H1 (cell line): Measurements from ENCODE around the gene SGSM1. TPM values are rescaled to one million over a fixed set of nuclear protein-coding genes. Genes with fewer than 3 reads are reported as not detected.

ENCODE experiments used
- CREB1 ChIP-seq: IDR thresholded peaks from 2 replicates; pipeline ENCODE4 v1.6.1; 2012; ENCODE audit warnings: inconsistent platforms
- EP300 ChIP-seq, 2 experiments: IDR thresholded peaks; 1 replicate in 1 of 2; 2 replicates in 1 of 2; pipeline ENCODE4 v1.6.1; 2011 to 2012; ENCODE audit warnings: low read depth in 2 of 2, low read length in 2 of 2, mild to moderate bottlenecking in 2 of 2, borderline replicate concordance in 1 of 2, inconsistent platforms in 1 of 2, moderate library complexity in 1 of 2
- MAFK ChIP-seq: IDR thresholded peaks from 2 replicates; pipeline ENCODE4 v1.6.1; 2012; ENCODE audit warnings: low read depth, mild to moderate bottlenecking, improper control_type of control experiment, low read length
- NRF1 ChIP-seq: IDR thresholded peaks from 2 replicates; pipeline ENCODE4 v1.6.1; 2011; ENCODE audit warnings: mild to moderate bottlenecking, low read depth, low read length, improper control_type of control experiment
- POLR2A ChIP-seq, 2 experiments: IDR thresholded peaks; 1 replicate in 1 of 2; 2 replicates in 1 of 2; pipeline ENCODE4 v1.6.1; 2011; ENCODE audit warnings: low read depth in 2 of 2, low read length in 2 of 2, mild to moderate bottlenecking in 2 of 2; ENCODE audit errors: control extremely low read depth in 1 of 2
- RFX5 ChIP-seq: IDR thresholded peaks from 2 replicates; pipeline ENCODE4 v1.6.1; 2011; ENCODE audit warnings: low read depth, low read length, improper control_type of control experiment, borderline replicate concordance
- SAP30 ChIP-seq: fragments of 300-600 bp; sonication (generic); IDR thresholded peaks from 2 replicates; pipeline ENCODE4 v1.7.1; 2012; ENCODE audit warnings: low read length, moderate library complexity, mild to moderate bottlenecking, inconsistent platforms; ENCODE audit not compliant: insufficient read depth, insufficient replicate concordance
- polyA plus RNA-seq, 7 experiments: library from polyadenylated mRNA; depleted of rRNA in 3 of 7; stranded (reverse) in 5 of 7; unstranded in 2 of 7; fragments of >200 nt in 5 of 7; fragments of 200-250 nt in 2 of 7; gene quantifications; 1 replicate in 5 of 7; 2 replicates in 1 of 7; 4 replicates in 1 of 7; pipeline versions ENCODE4 v1.2.1 to v1.2.3, GENCODE V29; 2011 to 2013; ENCODE audit warnings: missing spikeins in 2 of 7, mixed read lengths in 2 of 7
- total RNA-seq: library from RNA; stranded (reverse); fragmentation: NEBNext Ultra II Directional; extraction: Animal tissue kit (Norgen Biotek cat#: 25700); gene quantifications from 2 replicates; pipeline ENCODE4 v1.2.1, GENCODE V29; 2021
- TF ChIP-seq, protein P1 (sequence below): fragments of 300-600 bp; sonication (generic); IDR thresholded peaks from 2 replicates; pipeline ENCODE4 v1.7.1; 2012; ENCODE audit warnings: low read length, moderate library complexity, mild to moderate bottlenecking, inconsistent platforms; ENCODE audit not compliant: insufficient replicate concordance
- TF ChIP-seq, protein P2 (sequence below): IDR thresholded peaks from 2 replicates; pipeline ENCODE4 v1.6.1; 2012; ENCODE audit warnings: low read length, inconsistent platforms

Gene SGSM1
- total and polyA plus RNA-seq, 2 of the 8 experiments (the other 6 are each of a cell fraction or from before 2014, with no cell fraction given), result 2.8 to 5.2 TPM

DNA sequence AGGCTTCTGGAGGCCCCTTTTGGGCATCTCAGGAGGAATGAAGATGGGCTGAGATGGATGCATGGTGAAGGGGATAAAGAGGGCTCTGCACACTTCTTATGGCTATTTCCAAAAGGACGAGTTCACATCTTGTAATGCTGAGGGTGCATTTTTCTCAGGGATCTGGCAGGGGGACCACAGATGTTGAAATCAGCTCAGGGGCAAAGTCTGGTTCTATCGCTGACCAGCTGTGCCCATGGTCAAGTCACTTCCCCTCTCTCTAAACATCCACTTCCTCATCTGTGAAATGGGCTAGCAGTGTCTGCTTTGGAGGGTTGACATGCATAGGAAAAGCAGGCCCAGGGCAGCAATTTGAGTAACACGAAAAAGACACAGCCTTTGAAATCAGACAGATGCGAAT lies 114.0 kb downstream of the SGSM1 start (continued):
- TF ChIP-seq, protein P1, sequence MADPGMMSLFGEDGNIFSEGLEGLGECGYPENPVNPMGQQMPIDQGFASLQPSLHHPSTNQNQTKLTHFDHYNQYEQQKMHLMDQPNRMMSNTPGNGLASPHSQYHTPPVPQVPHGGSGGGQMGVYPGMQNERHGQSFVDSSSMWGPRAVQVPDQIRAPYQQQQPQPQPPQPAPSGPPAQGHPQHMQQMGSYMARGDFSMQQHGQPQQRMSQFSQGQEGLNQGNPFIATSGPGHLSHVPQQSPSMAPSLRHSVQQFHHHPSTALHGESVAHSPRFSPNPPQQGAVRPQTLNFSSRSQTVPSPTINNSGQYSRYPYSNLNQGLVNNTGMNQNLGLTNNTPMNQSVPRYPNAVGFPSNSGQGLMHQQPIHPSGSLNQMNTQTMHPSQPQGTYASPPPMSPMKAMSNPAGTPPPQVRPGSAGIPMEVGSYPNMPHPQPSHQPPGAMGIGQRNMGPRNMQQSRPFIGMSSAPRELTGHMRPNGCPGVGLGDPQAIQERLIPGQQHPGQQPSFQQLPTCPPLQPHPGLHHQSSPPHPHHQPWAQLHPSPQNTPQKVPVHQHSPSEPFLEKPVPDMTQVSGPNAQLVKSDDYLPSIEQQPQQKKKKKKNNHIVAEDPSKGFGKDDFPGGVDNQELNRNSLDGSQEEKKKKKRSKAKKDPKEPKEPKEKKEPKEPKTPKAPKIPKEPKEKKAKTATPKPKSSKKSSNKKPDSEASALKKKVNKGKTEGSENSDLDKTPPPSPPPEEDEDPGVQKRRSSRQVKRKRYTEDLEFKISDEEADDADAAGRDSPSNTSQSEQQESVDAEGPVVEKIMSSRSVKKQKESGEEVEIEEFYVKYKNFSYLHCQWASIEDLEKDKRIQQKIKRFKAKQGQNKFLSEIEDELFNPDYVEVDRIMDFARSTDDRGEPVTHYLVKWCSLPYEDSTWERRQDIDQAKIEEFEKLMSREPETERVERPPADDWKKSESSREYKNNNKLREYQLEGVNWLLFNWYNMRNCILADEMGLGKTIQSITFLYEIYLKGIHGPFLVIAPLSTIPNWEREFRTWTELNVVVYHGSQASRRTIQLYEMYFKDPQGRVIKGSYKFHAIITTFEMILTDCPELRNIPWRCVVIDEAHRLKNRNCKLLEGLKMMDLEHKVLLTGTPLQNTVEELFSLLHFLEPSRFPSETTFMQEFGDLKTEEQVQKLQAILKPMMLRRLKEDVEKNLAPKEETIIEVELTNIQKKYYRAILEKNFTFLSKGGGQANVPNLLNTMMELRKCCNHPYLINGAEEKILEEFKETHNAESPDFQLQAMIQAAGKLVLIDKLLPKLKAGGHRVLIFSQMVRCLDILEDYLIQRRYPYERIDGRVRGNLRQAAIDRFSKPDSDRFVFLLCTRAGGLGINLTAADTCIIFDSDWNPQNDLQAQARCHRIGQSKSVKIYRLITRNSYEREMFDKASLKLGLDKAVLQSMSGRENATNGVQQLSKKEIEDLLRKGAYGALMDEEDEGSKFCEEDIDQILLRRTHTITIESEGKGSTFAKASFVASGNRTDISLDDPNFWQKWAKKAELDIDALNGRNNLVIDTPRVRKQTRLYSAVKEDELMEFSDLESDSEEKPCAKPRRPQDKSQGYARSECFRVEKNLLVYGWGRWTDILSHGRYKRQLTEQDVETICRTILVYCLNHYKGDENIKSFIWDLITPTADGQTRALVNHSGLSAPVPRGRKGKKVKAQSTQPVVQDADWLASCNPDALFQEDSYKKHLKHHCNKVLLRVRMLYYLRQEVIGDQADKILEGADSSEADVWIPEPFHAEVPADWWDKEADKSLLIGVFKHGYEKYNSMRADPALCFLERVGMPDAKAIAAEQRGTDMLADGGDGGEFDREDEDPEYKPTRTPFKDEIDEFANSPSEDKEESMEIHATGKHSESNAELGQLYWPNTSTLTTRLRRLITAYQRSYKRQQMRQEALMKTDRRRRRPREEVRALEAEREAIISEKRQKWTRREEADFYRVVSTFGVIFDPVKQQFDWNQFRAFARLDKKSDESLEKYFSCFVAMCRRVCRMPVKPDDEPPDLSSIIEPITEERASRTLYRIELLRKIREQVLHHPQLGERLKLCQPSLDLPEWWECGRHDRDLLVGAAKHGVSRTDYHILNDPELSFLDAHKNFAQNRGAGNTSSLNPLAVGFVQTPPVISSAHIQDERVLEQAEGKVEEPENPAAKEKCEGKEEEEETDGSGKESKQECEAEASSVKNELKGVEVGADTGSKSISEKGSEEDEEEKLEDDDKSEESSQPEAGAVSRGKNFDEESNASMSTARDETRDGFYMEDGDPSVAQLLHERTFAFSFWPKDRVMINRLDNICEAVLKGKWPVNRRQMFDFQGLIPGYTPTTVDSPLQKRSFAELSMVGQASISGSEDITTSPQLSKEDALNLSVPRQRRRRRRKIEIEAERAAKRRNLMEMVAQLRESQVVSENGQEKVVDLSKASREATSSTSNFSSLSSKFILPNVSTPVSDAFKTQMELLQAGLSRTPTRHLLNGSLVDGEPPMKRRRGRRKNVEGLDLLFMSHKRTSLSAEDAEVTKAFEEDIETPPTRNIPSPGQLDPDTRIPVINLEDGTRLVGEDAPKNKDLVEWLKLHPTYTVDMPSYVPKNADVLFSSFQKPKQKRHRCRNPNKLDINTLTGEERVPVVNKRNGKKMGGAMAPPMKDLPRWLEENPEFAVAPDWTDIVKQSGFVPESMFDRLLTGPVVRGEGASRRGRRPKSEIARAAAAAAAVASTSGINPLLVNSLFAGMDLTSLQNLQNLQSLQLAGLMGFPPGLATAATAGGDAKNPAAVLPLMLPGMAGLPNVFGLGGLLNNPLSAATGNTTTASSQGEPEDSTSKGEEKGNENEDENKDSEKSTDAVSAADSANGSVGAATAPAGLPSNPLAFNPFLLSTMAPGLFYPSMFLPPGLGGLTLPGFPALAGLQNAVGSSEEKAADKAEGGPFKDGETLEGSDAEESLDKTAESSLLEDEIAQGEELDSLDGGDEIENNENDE, result no peak
- TF ChIP-seq SAP30 (no peak), MAFK (no peak), POLR2A (IDR thresholded peaks at IDR 0.05; ENCODE audit: control extremely low read depth in 1 of 2, low read depth in 2 of 2, low read length in 2 of 2) (no peak), NRF1 (no peak), CREB1 (no peak), RFX5 (no peak), EP300 (IDR thresholded peaks at IDR 0.05; ENCODE audit: borderline replicate concordance in 1 of 2, low read depth in 2 of 2, low read length in 2 of 2) (no peak)
- TF ChIP-seq, protein P2, sequence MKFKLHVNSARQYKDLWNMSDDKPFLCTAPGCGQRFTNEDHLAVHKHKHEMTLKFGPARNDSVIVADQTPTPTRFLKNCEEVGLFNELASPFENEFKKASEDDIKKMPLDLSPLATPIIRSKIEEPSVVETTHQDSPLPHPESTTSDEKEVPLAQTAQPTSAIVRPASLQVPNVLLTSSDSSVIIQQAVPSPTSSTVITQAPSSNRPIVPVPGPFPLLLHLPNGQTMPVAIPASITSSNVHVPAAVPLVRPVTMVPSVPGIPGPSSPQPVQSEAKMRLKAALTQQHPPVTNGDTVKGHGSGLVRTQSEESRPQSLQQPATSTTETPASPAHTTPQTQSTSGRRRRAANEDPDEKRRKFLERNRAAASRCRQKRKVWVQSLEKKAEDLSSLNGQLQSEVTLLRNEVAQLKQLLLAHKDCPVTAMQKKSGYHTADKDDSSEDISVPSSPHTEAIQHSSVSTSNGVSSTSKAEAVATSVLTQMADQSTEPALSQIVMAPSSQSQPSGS, result no peak
